ENCODE measurements around the gene FGD1. TPM values are rescaled to one million over a fixed set of nuclear protein-coding genes. Genes with fewer than 3 reads are reported as not detected.

FGD1 gene
- total RNA-seq, 1 donor from 2014 or later = 5.4 TPM

GRCh38 chrX:54473993-54474859 lies 21.8 kb downstream of the FGD1 start:
- DNase-seq (ENCODE audit: low spot score) = no peak

- DNase-seq (ENCODE audit: low spot score) = no peak
Observed at GRCh38 chrX:54470054-54470760, 25.8 kb downstream of the FGD1 start.

DNA sequence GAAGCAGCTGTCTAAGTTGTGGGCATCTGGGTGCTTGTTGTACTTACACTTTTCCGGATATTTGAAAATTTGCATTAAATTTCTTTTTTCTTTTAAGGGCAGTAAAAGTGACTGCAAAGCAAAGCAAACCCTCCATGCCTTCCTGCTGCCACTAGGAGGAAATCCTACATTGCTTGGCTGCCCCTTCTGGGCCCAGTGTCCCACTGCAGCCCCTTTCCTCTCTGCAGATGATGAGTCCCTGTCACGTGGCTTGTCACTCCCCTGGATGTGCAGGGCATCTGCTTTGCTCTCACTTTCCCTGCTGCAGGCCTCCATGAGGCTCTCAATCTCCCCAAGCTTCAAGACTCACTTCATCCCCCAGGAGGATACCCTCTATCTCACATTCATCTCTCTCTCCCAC lies 43.1 kb downstream of the FGD1 start:
- DNase-seq (ENCODE audit: low spot score) = no peak

GRCh38 chrX:54449929-54450328 lies 46.1 kb downstream of the FGD1 start:
- DNase-seq (ENCODE audit: low spot score) = no peak

DNA sequence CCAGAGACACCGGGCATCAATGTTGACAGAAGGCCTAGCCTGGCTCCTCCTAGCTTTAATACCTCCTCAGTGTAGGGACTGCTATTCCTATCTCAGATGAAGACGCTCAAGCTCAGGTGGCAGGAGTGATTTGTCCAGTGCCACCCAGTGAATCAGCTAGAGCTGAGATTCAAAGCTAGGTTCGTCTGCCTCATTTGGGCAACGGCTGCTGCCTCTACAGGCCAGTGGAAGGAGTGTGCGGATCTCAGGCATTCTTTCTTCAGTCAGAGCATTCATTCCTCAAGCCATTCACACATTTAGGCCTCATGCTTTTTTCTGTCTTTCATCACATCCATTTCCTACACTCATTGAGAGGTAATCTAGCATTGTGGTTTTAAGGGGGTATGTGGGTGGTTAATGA lies 48.6 kb downstream of the FGD1 start:
- DNase-seq (ENCODE audit: low spot score) = no peak

DNA sequence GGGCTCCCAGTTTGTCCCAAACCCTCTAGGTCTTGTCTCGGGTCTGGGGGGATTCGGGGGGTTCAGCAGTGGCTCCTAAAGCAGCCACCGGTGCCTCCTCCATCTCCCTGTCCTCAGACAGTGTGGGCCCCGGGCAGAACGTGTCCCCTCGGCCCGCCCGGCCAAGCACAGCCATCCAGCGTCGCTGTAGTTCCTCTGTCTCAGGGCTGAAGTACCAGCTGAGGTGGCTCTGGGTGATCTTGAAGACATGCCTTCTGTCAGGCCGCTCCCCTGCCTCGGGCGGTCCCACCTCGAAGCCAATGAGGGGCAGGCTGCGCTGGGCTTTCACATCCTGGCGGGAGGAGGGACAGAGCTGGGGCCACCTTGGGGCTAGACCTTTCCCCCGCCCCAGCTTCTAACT lies 50.0 kb downstream of the FGD1 start:
- DNase-seq (ENCODE audit: low spot score) = no peak

GRCh38 chrX:54444752-54445151 lies 51.3 kb downstream of the FGD1 start:
- DNase-seq (ENCODE audit: low spot score) = no peak

DNA sequence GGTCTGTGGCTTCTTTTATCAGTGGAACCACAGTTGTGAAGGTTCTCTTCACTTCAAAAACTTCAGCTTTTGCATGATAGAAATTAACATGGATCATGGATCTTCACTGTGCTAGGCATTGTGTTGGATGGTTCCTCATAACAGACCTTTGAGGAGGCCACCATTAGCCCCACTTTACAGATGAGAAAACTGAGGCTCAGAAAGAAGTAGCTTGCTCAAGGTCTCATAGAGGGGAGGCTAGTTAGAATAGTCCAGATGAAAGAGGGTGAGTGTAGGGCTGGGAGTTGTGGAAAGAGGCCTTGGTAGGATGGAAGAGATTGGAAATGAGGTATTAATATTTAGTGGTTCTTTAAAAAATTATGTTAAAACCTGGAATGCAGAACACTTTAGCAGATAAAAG lies 53.2 kb downstream of the FGD1 start:
- DNase-seq (ENCODE audit: low spot score) = no peak

DNA sequence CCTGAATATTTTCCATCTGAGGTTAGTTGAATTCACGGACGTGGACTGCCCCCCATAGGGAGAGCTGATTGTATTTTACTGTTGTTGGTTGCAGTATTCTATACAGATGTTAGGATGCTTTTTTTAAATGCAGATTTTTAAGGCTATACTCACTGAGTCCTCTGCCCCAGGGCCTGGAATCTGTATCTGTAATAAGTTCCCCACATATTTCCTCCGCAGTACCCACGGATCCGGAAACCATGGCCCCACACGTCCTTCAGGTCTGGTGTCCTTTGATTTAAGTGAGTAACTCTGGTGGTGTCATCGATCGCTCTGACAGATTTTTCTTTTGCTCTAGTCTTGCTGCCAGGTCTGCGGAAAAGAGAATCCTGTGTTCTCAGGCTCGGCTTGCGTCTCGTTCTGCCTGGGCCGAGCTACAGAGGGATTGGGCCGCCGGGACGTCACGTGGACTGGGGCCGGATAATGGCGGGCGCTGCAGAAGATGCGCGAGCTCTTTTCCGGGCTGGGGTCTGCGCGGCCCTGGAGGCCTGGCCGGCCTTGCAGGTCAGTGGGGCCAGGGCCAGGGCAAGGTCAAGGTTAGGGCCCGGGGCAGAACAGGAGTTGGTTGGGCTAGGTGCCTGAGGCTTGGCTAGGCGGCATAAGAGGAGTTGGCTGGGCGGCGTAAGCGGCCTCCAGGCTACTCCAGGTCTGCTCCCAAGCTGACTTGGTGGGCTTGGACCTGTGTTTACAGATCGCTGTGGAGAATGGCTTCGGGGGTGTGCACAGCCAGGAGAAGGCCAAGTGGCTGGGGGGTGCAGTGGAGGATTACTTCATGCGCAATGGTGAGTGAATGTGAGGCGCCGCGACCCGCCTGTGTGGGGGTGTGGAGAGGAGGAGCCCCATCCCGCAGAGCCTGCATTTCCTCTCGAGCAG lies 55.8 kb downstream of the FGD1 start, which contains the start of gene TSR2:
TSS of gene TSR2 (plus strand) at position 445 of the 912 bp plus-strand sequence. CDS start at position 463, 18 bp downstream.
- peak; percentile 86 for DNase-seq (ENCODE audit: low spot score)

DNA sequence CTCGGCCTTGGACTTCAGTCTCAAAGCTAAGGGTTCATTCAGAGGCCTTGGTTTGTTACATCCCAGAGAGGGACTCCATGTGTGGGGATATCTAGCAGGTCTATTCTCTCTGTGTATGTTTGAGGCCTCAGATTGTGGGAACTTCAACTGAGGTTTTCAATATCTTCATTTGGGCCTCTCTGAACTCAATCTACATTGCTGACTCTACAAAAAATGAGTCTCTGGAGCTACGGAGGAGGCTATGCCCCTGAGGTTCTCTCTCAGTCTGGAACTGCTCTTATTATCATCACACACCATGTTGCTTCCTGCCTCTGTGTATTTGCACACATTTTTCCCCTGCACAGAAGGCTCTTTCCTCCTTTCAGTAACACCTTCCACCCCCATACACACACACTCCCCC lies 60.9 kb downstream of the FGD1 start:
- DNase-seq (ENCODE audit: low spot score) = no peak

DNA sequence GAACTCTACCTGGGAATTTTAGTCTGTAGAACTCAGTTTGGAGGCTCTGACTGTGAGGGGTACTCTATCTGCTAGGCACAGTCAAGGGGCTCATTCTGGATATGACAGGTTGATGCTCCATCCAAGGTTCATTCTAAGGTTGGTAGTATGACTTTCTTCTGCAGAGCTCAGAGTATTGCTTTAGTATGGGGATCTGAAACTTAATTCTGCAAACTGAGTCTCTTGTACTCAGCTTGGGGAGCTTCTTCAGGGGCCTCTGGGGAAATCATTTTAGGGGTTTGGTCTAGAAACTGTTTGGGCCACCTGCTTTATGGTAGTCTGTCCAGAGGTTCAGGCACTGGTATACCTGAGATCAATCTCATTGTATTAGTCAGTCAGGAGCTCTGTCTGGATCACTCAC lies 65.5 kb downstream of the FGD1 start:
- no peak for DNase-seq (ENCODE audit: low spot score)

- DNase-seq (ENCODE audit: low spot score) = no peak
Observed at GRCh38 chrX:54427837-54428424, 68.1 kb downstream of the FGD1 start.

DNA sequence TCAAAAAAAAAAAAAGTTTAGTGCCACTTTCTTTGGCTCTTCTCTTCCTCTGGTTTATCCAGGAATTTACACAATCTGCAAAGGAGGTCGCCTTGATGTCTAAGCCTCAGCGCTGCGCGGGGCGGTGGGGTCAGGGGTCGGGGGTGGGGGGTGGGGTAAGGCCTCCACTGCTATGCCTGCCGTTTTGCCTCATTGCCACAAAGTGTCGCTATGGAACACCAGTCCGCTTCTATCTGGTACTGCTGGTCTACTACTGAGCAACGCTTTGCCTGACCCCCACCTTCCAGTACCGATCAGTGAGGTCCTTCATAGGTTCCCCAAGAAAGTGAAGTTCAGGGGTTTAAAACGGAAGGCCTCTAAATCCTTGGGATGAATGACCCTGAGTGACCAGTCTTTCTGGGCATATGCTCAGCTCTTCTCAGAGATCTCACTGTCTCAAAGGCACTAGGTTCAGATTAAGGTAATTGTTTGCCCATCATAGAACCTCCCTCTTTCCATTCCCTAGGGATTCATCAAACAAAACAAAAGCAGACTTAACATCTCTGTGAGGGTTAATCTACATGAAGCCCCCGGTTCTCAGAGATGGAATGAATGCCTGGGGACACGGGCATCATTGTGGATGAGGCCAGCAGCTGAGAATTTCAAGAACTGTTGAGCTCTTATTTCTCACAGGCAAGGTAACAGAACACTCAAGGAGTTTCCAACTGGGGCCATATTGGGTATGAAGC lies 72.7 kb downstream of the FGD1 start:
- DNase-seq (ENCODE audit: low spot score) = no peak

- no peak for DNase-seq (ENCODE audit: low spot score)
Observed at GRCh38 chrX:54422168-54422567, 73.9 kb downstream of the FGD1 start.

- no peak for DNase-seq (ENCODE audit: low spot score)
Observed at GRCh38 chrX:54419559-54420302, 76.3 kb downstream of the FGD1 start.

DNA sequence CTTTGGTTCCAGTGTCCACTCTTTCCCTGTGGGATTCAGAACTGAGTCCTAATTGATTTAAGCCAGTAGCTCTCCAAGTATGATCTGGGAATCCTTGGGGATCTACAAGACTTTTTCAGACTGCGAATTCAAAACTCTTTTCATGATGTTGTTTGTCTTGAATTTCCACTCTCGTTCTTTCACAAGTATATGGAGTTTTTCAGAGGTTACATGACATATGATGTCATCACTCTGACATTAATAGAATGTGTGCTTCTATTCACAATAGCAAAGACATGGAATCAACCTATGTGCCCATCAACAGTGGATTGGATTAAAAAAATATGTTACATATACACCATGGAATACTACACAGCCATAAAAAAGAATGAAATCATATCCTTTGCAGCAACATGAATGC lies 79.1 kb downstream of the FGD1 start:
- DNase-seq (ENCODE audit: low spot score) = no peak

- no peak for DNase-seq (ENCODE audit: low spot score)
Observed at GRCh38 chrX:54415534-54416350, 80.3 kb downstream of the FGD1 start.

DNA sequence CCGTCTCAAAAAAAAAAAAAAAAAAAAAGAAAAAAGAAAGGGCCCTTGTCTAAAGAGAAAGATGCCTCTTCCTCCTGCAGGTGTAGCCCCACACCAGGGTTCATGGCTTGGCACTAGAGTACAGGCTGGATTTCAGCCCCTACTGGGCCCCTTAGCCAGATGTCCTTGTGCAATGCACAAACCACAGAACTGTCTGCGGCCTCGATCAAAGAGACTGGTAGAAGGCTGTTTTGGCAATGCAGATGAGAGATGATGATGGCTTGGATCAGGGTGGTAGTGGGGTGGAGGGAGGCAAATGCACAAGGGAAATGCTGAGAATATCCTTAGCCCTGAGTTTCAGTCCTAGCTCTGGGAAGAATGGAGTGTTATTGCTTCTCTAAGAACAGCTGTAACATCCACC lies 82.3 kb downstream of the FGD1 start:
- DNase-seq (ENCODE audit: low spot score) = no peak

DNA sequence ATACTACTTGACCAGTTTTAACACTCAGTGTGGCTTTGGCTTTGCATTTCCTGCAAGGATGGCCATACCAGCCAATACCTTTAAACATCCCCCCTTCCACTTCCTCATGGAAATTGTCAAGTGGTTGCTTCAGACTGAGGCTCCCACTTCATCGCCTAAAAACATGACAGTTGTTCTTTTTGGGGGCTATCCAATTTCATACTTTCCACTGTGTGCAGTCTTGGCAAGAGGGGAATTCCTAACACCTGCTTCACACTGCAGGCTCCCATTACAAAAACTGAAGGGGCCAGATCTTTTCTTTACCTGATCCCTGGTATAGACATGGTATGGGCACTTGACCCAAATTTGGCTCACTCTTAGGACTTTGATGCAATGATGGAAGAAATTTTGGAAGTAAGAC lies 84.3 kb downstream of the FGD1 start:
- DNase-seq (ENCODE audit: low spot score) = no peak
